ENCODE measurements around the gene SLCO1B1.
"Not testable (repeated sequence)": the region's sequence is repeated elsewhere in the genome, so short reads cannot be mapped to it uniquely, and the experiment has no call there.

The SLCO1B1 gene, protein sequence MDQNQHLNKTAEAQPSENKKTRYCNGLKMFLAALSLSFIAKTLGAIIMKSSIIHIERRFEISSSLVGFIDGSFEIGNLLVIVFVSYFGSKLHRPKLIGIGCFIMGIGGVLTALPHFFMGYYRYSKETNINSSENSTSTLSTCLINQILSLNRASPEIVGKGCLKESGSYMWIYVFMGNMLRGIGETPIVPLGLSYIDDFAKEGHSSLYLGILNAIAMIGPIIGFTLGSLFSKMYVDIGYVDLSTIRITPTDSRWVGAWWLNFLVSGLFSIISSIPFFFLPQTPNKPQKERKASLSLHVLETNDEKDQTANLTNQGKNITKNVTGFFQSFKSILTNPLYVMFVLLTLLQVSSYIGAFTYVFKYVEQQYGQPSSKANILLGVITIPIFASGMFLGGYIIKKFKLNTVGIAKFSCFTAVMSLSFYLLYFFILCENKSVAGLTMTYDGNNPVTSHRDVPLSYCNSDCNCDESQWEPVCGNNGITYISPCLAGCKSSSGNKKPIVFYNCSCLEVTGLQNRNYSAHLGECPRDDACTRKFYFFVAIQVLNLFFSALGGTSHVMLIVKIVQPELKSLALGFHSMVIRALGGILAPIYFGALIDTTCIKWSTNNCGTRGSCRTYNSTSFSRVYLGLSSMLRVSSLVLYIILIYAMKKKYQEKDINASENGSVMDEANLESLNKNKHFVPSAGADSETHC

DNA sequence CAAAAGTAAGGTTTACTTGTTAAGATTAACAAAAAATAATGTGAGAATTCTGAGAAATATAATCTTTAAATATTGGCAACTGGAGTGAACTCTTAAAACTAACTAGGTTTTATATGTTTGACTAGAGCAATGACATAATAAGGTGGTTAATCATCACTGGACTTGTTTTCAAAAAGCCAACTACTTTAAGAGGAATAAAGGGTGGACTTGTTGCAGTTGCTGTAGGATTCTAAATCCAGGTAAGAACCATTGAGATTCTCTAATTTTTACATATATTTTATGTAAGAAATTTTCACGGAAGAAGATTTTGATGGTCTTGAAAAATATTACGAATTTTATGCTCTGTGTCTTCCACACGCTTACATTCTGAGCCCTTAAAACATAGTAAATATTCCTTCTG lies at the start of gene SLCO1B1:
SLCO1B1 (plus strand) TSS at position 197 of the 400 bp plus-strand sequence. CDS start 10,381 bp downstream, outside the sequence.
- FAIRE-seq = no peak
- no peak for DNase-seq (ENCODE audit: insufficient read length, low spot score)

DNA sequence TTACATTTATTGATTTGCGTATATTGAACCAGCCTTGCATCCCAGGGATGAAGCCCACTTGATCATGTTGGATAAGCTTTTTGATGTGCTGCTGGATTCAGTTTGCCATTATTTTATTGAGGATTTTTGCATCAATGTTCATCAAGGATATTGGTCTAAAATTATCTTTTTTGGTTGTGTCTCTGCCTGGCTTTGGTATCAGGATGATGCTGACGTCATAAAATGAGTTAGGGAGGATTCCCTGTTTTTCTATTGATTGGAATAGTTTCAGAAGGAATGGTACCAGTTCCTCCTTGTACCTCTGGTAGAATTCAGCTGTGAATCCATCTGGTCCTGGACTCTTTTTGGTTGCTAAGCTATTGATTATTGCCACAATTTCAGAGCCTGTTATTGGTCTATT lies 46.2 kb upstream of the SLCO1B1 start:
- not testable (repeated sequence) for FAIRE-seq; DNase-seq (ENCODE audit: insufficient read length, low spot score)

DNA sequence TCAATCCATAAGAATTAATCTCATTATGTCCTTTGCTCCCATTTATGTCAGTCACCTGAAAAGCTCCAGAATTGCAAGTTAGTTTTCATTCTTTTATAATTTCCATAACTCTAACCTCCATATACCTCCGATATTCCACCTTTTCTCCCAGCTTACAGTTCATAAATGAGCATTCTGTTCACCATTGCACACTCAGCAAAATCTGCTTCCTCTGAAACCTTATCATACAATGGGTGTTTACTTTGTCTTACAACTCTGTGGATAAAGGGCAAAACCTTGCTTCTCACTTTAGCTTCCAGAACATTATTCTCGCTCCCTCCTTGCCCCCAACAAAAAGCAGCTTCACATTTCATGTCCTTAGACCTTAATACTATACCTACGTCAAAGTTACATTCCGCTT lies 19.3 kb upstream of the SLCO1B1 start:
- DNase-seq (ENCODE audit: insufficient read length, low spot score) (no peak), FAIRE-seq (no peak)

DNA sequence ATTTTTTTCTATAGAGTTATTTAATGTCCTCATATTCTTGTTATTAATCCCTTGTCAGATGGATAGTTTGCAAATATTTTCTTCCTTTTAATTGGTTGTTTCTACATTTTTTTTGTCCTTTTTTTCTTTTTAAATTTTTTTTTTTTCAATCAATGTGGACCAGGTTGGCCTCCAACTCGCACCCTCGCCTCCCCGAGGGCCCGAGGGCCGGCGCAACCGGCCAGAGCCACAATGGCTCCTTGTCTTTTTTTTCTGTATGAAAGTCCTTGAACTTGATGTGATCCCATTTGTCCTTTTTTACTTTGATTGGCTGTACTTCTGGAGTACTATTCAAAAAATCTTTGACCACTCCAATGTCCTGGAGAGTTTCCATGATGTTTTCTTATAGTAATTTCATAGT lies 17.7 kb upstream of the SLCO1B1 start:
- DNase-seq (ENCODE audit: insufficient read length, low spot score) (no peak), FAIRE-seq (no peak)

DNA sequence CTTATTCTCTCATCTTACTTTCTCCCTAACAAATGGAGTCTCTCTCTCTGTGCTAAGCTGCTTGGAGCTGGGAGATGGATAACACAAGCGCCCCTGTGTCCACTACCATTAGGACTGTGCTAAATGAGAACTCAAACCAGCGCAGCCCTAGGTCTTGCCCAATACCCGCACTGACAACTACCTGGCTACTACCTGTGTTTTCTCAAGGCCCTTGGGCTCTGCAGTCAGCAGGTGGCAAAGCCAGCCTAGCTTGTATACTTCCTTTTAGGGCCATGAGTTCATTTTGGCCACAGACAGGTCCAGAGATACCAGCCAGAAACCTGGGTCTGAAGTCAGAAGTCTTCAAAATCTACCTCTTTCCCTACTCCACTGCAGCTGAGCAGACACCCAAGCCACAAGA lies 13.0 kb upstream of the SLCO1B1 start:
- DNase-seq (ENCODE audit: insufficient read length, low spot score) = no peak
- FAIRE-seq = no peak

DNA sequence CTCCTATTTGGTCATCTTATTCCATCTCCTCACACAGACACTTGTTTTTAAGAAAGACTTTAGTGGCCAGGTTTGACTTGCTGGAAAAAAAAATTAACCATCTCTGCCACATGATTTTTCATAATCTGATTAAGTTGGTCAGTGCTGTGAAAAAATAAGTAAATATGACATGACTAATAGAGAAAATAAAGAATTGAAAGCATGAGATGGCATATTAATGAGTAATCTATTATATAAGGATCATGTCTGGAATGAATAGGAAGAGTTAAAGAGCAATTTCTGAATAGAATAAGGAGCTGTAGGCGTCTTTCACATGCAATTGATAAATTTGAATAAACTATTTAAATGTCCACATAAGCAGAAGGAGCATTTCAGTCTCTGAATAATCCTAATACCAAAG lies 12.2 kb upstream of the SLCO1B1 start:
- FAIRE-seq = no peak
- DNase-seq (ENCODE audit: insufficient read length, low spot score) = no peak

DNA sequence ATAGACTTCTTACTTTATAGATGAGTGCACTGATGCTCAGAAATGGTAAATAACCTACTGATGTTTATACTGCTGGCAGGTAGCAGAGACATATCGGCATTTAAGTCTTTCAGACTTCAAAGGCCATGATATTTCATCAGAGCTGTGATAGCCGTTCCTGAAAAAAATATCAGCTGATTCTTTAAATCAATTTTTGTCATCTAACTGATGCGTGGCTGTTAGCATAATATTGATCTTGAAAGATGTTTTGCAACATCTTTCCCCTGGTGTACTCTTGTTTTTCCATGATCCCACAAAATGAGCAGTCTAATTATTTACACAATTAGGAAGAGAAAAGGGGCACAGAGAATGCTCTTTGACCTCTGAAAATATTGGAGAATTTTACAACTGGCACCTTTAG lies 1.6 kb upstream of the SLCO1B1 start:
- no peak for FAIRE-seq

DNA sequence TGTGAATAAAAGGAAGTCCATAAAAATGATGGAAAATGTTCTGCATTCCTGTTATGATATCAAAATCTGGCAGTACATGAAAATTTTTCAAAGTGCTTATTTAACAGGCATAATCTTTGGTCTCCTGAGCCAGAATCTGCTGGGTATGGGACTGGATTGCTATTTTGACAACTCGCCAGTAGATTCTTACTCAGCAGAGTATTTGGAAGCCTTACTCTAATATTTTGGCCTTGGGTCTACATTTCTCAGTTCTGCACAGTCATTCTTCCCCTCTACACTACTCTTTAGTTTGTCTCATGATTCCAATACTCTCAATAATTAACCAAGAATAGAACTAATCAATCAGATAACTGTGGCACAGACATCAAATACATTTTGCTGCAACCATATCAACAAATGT lies 1.1 kb upstream of the SLCO1B1 start:
- DNase-seq (ENCODE audit: insufficient read length, low spot score) (no peak), FAIRE-seq (no peak)

More for the DNA sequence above, 1.6 kb upstream of the SLCO1B1 start:
- DNase-seq (ENCODE audit: insufficient read length, low spot score) = no peak

DNA sequence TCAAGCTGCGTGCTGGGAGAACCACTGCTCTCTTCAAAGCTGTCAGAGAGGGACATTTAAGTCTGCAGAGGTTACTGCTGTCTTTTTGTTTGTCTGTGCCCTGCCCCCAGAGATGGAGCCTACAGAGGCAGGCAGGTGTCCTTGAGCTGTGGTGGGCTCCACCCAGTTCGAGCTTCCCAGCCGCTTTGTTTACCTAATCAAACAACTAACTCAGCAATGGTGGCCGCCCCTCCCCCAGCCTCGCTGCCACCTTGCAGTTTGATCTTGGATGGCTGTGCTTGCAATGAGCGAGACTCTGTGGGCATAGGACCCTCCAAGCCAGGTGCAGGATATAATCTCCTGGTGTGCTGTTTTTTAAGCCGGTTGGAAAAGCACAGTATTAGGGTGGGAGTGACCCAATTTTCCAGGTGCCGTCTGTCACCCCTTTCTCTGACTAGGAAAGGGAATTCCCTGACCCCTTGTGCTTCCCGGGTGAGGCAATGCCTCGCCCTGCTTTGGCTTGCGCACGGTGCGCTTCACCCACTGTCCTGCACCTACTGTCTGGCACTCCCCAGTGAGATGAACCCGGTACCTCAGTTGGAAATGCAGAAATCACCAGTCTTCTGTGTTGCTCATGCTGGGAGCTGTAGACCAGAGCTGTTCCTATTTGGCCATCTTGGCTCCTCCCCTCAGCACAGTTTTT lies 6.5 kb downstream of the SLCO1B1 start:
- FAIRE-seq; DNase-seq (ENCODE audit: insufficient read length, low spot score): not testable (repeated sequence)

DNA sequence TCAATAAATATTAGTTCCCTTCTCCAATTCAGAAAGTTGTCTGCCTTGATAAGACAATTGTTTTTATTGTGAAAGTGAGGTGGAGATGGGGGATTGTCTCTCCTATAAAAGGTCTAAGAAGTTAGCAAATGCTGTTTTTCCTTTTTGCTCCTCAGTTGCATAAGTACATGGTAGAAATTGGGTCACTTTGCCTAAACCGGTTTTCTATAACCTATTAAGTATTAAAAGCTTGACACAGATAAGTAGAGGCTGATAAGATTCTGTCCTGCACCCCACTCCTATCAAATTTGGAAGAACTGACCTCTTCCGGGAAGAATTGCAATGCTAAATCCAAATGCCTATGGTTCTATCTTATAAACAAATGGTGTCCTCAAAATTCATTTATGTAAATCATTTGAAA lies 7.0 kb downstream of the SLCO1B1 start:
- FAIRE-seq (no peak), DNase-seq (ENCODE audit: insufficient read length, low spot score) (no peak)

DNA sequence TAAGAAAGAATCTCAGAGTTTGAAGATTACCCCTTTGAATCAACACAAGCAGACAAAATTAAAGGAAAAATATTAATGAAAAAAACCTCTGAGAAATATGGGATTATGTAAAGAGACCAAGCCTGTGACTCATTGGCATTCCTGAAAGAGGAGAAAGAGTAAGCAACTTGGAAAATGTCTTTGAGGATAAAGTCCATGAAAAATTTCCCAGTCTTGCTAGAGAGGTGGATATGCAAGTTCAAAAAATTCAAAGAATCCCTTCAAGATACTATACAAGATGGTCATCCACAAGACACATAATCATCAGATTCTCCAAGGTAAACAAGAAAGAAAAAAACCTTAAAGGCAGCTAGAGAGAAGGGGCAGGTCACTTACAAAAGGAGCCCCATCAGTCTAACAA lies 13.3 kb downstream of the SLCO1B1 start:
- FAIRE-seq (no peak), DNase-seq (ENCODE audit: insufficient read length, low spot score) (no peak)

DNA sequence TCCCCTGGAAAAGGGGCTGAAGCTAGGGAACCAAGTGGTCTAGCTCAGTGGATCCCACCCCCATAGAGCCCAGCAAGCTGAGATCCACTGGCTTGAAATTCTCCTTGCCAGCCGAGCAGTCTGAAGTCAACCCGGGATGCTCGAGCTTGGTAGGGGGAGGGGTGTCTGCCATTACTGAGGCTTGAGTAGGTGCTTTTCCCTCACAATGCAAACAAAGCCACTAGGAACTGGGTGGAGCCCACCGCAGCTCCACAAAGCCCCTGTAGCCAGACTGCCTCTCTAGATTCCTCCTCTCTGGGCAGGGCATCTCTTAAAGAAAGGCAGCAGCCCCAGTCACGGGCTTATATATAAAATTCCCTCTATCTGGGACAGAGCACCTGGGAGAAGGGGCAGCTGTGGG lies 18.9 kb downstream of the SLCO1B1 start:
- FAIRE-seq; DNase-seq (ENCODE audit: insufficient read length, low spot score): not testable (repeated sequence)

DNA sequence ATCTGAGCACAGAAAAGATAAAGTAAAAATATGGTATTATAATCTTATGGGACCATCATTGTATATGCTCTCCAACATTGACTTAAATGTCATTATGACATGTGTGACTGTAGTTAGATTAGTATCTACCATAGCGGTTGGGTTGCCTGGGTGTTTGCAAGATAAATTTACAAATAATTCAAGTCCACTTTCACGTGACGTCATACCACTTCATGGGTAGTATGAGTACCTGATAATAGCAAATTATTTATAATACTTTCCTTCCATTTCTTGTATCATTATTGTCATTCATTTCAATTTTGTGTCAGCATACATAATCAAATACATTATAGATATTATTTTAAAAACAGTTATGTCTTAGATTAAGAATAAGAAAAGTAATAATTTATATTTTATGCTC lies 20.2 kb downstream of the SLCO1B1 start:
- FAIRE-seq = no peak

DNA sequence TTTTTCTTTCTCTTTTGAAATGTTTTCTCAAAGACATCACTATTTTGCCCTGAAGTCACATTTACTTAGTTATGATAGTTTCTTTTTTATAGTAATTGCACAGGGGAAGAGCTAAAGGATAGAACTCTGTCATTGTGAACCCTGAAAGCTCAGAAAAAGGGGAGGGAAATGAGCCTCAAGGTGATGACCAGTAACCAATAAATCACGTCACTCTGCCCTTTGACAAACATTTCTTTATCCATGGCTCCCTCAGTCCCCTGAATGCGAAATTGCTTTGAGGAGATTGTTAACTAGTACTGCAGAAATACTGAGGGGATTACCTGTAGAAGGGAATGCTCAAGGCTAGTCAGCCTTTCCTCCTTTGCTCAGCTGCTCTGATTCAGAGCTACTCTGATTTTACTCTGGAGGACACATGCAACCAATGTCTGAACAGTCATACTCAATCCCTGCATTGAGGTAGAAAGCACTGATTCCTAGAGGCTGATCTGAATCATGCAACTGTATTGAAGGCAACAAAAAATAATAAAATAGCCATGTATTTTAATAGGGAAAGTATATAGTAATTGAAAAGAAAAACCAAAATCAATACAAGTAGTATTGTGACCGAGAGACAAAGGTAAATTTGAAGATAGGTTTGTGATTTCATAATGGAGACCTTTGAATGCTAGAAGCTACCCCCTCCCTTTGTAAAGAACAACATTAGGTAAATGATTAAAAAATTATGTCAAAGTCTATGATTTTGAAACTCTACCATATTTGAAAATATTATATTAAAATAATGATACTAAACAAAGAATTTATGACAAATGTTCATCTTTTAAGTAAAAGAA lies 24.7 kb downstream of the SLCO1B1 start:
- no peak for DNase-seq (ENCODE audit: insufficient read length, low spot score)
- FAIRE-seq = no peak

More for the DNA sequence above, 20.2 kb downstream of the SLCO1B1 start:
- no peak for DNase-seq (ENCODE audit: insufficient read length, low spot score)

DNA sequence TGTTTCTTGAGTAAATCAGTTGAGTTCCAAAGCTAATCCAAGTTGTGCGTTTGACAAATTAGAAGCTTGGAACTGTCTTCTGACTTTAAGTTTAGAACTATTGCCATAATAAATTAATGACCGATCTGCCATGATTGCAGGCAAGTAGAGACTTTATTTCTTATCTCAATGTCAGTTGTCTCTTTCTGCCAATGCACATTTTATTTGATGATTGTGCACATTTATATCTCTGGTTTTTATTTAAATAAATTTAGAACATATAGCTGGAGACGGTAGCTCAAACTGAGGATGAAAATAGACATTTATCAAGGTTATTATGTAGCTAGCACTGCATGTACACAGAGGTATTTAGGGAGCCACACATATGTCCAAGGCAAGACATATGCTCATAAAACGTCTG lies 34.1 kb downstream of the SLCO1B1 start:
- FAIRE-seq (no peak), DNase-seq (ENCODE audit: insufficient read length, low spot score) (no peak)

DNA sequence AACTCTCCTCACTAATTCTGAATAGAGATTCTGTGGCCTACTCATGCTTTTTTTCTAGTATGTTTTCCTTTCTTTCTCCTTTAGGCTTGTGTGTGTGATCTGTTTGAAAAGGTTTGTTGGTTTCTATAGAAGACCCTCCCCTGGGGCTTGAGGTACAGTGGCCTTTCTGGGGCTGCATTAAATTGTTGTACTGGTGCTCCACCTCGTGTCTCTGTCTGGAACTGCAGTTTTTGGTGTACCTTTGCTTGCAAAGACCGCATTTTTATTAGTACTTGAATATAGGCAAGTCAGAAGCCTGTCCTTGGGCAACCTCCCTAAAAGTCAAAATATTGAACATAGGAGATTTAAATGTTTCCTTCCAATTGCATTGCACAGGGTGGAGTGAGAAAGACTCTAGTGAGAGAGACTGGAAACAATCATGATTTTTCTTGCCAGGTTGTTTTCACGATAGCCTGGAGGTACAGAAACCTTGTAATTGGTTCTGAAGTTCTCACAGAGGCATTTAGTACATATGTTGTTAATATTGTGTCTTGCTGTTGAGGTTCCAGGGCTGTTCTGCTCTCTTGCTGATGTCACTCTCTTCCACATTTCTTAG lies 39.0 kb downstream of the SLCO1B1 start:
- DNase-seq (ENCODE audit: insufficient read length, low spot score) = peak; percentile 3
- no peak for FAIRE-seq

DNA sequence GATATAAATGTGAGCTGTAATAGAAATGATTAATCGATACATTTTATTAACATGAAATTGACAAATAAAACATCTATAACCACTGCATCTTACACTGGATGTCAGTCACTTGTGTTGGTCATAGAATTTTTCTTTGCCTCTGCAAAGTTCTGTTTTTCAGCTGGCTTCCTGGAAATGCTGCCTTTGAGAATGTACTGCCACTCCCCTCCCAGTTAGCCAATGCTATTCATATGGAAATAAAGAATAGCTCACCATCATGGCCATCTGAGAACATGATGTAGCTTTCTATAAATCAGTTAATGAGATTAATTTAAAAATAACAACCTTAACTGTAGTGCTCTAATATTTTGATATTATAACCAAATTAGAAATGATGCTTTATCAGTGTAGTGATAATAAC lies 41.1 kb downstream of the SLCO1B1 start:
- no peak for FAIRE-seq
- no peak for DNase-seq (ENCODE audit: insufficient read length, low spot score)

DNA sequence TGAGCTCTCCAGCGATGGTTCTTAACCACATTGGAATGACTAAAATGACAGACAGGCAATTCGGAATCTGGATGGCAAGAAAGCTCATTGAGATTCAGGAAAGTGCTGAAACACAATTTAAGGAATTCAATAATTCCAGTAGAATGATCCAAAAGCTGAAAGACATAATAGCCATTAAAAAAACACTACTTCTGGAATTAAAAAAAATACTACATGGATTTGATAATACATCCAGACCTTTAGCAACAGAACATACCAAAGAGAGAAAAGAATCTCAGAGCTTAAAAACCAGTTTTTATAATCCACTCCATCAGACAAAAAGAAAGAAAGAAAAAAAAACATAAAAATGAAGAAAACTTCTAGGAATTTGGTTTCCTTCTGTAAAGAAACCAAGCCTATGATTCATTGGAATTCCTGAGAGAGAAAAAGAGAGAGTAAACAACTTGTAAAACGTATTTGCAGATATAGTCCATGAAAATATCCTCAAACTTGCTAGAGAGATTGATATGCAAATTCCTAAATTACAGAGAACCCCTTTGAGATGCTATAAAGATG lies 52.8 kb downstream of the SLCO1B1 start:
- DNase-seq (ENCODE audit: insufficient read length, low spot score) (no peak), FAIRE-seq (no peak)

DNA sequence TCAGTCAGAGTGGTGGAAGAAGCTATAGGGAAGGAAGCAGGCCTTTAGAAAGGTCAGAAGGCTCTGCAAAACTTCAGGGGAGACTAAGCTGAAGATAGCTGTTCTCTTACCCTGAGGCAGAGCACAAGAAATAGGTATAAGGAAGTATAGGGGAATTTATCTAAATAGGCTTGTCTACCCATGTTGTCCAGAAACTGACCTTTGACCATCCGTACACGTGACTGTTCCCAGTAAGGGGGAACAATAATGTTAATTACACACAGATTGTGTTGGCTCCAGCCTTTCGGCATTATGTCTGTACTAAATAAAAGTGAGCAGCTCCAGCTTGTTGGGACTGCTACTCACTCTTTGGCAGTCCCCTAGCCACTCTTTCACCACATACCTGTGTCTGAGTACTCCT lies 59.0 kb downstream of the SLCO1B1 start:
- FAIRE-seq (no peak), DNase-seq (ENCODE audit: insufficient read length, low spot score) (no peak)

DNA sequence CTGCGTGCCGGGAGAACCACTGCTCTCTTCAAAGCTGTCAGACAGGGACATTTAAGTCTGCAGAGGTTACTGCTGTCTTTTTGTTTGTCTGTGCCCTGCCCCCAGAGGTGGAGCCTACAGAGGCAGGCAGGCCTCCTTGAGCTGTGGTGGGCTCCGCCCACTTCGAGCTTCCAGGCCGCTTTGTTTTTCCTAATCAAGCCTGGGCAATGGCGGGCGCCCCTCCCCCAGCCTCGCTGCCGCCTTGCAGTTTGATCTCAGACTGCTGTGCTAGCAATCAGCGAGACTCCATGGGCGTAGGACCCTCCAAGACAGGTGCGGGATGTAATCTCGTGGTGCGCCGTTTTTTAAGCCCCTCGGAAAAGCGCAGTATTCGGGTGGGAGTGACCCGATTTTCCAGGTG lies 83.4 kb downstream of the SLCO1B1 start:
- not testable (repeated sequence) for FAIRE-seq; DNase-seq (ENCODE audit: insufficient read length, low spot score)
